Measurements from ENCODE around the gene AGER.

The AGER gene

GRCh38 chr6:32175711-32176475 is 8.2 kb downstream of the AGER start, which contains the start of gene AGPAT1 (continued):
- no peak for TF ChIP-seq ZNF518A (tag by site-specific recombination; conservative IDR thresholded peaks at IDR 0.05; ENCODE audit: low read depth)
- no peak for TF ChIP-seq HOXC10 (CRISPR knock-in tag; IDR thresholded peaks at IDR 0.05)
- TF ChIP-seq ZSCAN18 (tag by site-specific recombination; IDR thresholded peaks at IDR 0.05): no peak
- TF ChIP-seq IKZF3 (tag by site-specific recombination; IDR thresholded peaks at IDR 0.05): no peak; the same call in 1 of the 2 replicates
- TF ChIP-seq SP2 (tag by site-specific recombination; IDR thresholded peaks at IDR 0.05): peak; percentile 97
- TF ChIP-seq ZNF132 (tag by site-specific recombination; IDR thresholded peaks at IDR 0.05; ENCODE audit: borderline replicate concordance): no peak
- no peak for TF ChIP-seq ZNF701 (tag by site-specific recombination; IDR thresholded peaks at IDR 0.05)
- no peak for TF ChIP-seq ZNF155 (tag by site-specific recombination; IDR thresholded peaks at IDR 0.05)
- TF ChIP-seq PATZ1 (tag by site-specific recombination; IDR thresholded peaks at IDR 0.05): peak; percentile 99
- TF ChIP-seq ZBTB7A (tag by site-specific recombination; IDR thresholded peaks at IDR 0.05; ENCODE audit: low read depth): peak; percentile 54; the same call in 1 of the 2 replicates
- TF ChIP-seq OVOL3 (tag by site-specific recombination; IDR thresholded peaks at IDR 0.05): 0 out of 2 replicates have a peak, but pooled peaks have one; percentile 18
- peak; percentile 34 for TF ChIP-seq ZBTB8A (tag by site-specific recombination; IDR thresholded peaks at IDR 0.05)
- no peak for TF ChIP-seq ZNF324 (tag by site-specific recombination; IDR thresholded peaks at IDR 0.05)
- no peak for TF ChIP-seq SETDB1 (IDR thresholded peaks at IDR 0.05; ENCODE audit: insufficient read length, low read length)
- TF ChIP-seq KLF1 (tag by site-specific recombination; IDR thresholded peaks at IDR 0.05): peak; percentile 19; the same call in 1 of the 2 replicates
- TF ChIP-seq OSR2 (tag by site-specific recombination; IDR thresholded peaks at IDR 0.05): no peak
- no peak for TF ChIP-seq PRDM2 (tag by site-specific recombination; IDR thresholded peaks at IDR 0.05; ENCODE audit: borderline replicate concordance)
- no peak for TF ChIP-seq ZFP41 (tag by site-specific recombination; IDR thresholded peaks at IDR 0.05; ENCODE audit: borderline replicate concordance)
- 0 out of 2 replicates have a peak, but pooled peaks have one; percentile 39 for TF ChIP-seq HIC1 (tag by site-specific recombination; IDR thresholded peaks at IDR 0.05)
- peak; percentile 41; the same call in 1 of the 2 replicates for TF ChIP-seq REPIN1 (tag by site-specific recombination; IDR thresholded peaks at IDR 0.05; ENCODE audit: low read depth)
- no peak for TF ChIP-seq ZNF169 (tag by site-specific recombination; IDR thresholded peaks at IDR 0.05)
- no peak for TF ChIP-seq ZNF549 (tag by site-specific recombination; IDR thresholded peaks at IDR 0.05)
